ENCODE measurements around the gene PEPD.

The PEPD gene

GRCh38 chr19:33434069-33434885 lies 87.3 kb downstream of the PEPD start:
- TF ChIP-seq CTCF (conservative IDR thresholded peaks at IDR 0.05; ENCODE audit: control insufficient read depth, insufficient read depth, low read depth, low read length), result no peak
- DNase-seq (ENCODE audit: low read depth), result no peak
- no peak overlapping the region for H3K4me3 ChIP-seq (ENCODE audit: control insufficient read depth, low read depth, low read length)

- H3K4me3 ChIP-seq (ENCODE audit: control insufficient read depth, low read depth, low read length), result no peak overlapping the region
- DNase-seq (ENCODE audit: low read depth), result no peak
- TF ChIP-seq CTCF (conservative IDR thresholded peaks at IDR 0.05; ENCODE audit: control insufficient read depth, insufficient read depth, low read depth, low read length), result no peak
Observed at GRCh38 chr19:33432446-33433170, 89.0 kb downstream of the PEPD start.

GRCh38 chr19:33432015-33432414 lies 89.6 kb downstream of the PEPD start:
- H3K4me3 ChIP-seq (ENCODE audit: control insufficient read depth, low read depth, low read length), result no peak overlapping the region
- DNase-seq (ENCODE audit: low read depth), result no peak
- no peak for TF ChIP-seq CTCF (conservative IDR thresholded peaks at IDR 0.05; ENCODE audit: control insufficient read depth, insufficient read depth, low read depth, low read length)

GRCh38 chr19:33430674-33431277 lies 90.8 kb downstream of the PEPD start:
- DNase-seq (ENCODE audit: low read depth), result peak; percentile 63
- peak; percentile 74 for TF ChIP-seq CTCF (conservative IDR thresholded peaks at IDR 0.05; ENCODE audit: control insufficient read depth, insufficient read depth, low read depth, low read length)
- no peak overlapping the region for H3K4me3 ChIP-seq (ENCODE audit: control insufficient read depth, low read depth, low read length)

- no peak for TF ChIP-seq CTCF (conservative IDR thresholded peaks at IDR 0.05; ENCODE audit: control insufficient read depth, insufficient read depth, low read depth, low read length)
- DNase-seq (ENCODE audit: low read depth), result no peak
- no peak overlapping the region for H3K4me3 ChIP-seq (ENCODE audit: control insufficient read depth, low read depth, low read length)
Observed at GRCh38 chr19:33429891-33430673, 91.5 kb downstream of the PEPD start.

- TF ChIP-seq CTCF (conservative IDR thresholded peaks at IDR 0.05; ENCODE audit: control insufficient read depth, insufficient read depth, low read depth, low read length), result no peak
- DNase-seq (ENCODE audit: low read depth), result no peak
- H3K4me3 ChIP-seq (ENCODE audit: control insufficient read depth, low read depth, low read length), result no peak overlapping the region
Observed at GRCh38 chr19:33428627-33429125, 92.9 kb downstream of the PEPD start.
